Pancreas (tissue), 10 donors: ENCODE data around the gene FOXP2. TPM values are rescaled to one million over a fixed set of nuclear protein-coding genes. Genes with fewer than 3 reads are reported as not detected.

Source experiments
- ATAC-seq, 4 donors: fragments of 200-7000 bp; cut with Tn5 transposase; one replicate each; pipeline versions ENCODE4 v1.8.0 to v1.9.1; 2020; ENCODE audit warnings: mild to moderate bottlenecking in 4 of 4, moderate library complexity in 4 of 4
- DNase-seq, 6 donors: peaks; one replicate each; pipeline ENCODE4 v3.0.0-alpha.2; 2020
- FAIRE-seq: peaks from 2 replicates; lab custom pipeline; 2012; peaks lifted over from hg19 to GRCh38; lab: Jason Lieb, UNC
- H3K27ac ChIP-seq, 4 donors: fragments of 200-600 bp; sonication (generic); 1 replicate in 3 of 4; 2 replicates in 1 of 4; pipeline versions ENCODE4 v1.5.0 to v1.8.0; 2020
- H3K27me3 ChIP-seq, 4 donors: fragments of 200-600 bp; one replicate each; pipeline ENCODE4 v1.8.0; 2021
- H3K36me3 ChIP-seq, 3 donors: fragments of 200-600 bp; sonication (generic) in 1 of 3; one replicate each; pipeline versions ENCODE4 v1.5.0 to v1.8.0; 2020 to 2021
- H3K4me1 ChIP-seq, 3 donors: fragments of 200-600 bp; one replicate each; pipeline ENCODE4 v1.8.0; 2021
- H3K4me3 ChIP-seq, 4 donors: fragments of 200-600 bp; sonication (generic) in 2 of 4; one replicate each; pipeline versions ENCODE4 v1.5.0 to v1.8.0; 2020 to 2021
- H3K9me3 ChIP-seq, 4 donors: fragments of 200-600 bp; one replicate each; pipeline ENCODE4 v1.8.0; 2021
- CTCF ChIP-seq, 4 donors: fragments of 200-600 bp; sonication (generic) in 3 of 4; IDR thresholded peaks; one replicate each; pipeline versions ENCODE4 v1.5.0 to v1.8.0; 2021; ENCODE audit warnings: antibody characterized with exemption in 4 of 4
- WGBS, 2 donors: extraction: QIAGEN DNeasy Blood & Tissue Kit; methylation state at CpG; one replicate each; pipeline ENCODE4 v1.1.7; 2013; 5-methylcytosine and 5-hydroxymethylcytosine counted together
- intact Hi-C, 3 donors: fragments of 100-400 bp; cut with DNase I; formaldehyde crosslinking; loops; one replicate each; pipeline versions ENCODE4 v1.11.1 to v1.14.2; 2022
- polyA plus RNA-seq, 2 donors: library from polyadenylated mRNA; stranded (reverse); fragments of 200-250 nt; gene quantifications; one replicate each; pipeline ENCODE4 v1.2.3, GENCODE V29; 2013
- total RNA-seq, 6 donors: library from RNA; stranded (reverse); fragmentation: NEBNext Ultra II Directional in 4 of 6; extraction: Animal tissue kit (Norgen Biotek cat#: 25700) in 4 of 6; gene quantifications; one replicate each; pipeline versions ENCODE4 v1.2.1 to v1.2.4, GENCODE V29; 2021 to 2023
- donor health status: healthy with polysubstance abuse.
- donor health status: DM: no; HTN: no; CAD: no; lungs with moderate emphysema.
- donor health status: DM: no; HTN: no; CAD: no.
- donor health status: control.
- donor health status: control.
- donor health status: Bipolar disorder and iron deficiency.
- donor health status: DM: yes; HTN: yes; CAD: no.
- donor health status: DM: no; HTN: no; CAD: no.
- donor health status: DM: no; HTN: no; CAD: no.
- donor health status: DM: yes; HTN: yes; CAD: no.

FOXP2 gene
- total and polyA plus RNA-seq, 8 donors: 2.7 to 12.6 (median 10.2) TPM

DNA sequence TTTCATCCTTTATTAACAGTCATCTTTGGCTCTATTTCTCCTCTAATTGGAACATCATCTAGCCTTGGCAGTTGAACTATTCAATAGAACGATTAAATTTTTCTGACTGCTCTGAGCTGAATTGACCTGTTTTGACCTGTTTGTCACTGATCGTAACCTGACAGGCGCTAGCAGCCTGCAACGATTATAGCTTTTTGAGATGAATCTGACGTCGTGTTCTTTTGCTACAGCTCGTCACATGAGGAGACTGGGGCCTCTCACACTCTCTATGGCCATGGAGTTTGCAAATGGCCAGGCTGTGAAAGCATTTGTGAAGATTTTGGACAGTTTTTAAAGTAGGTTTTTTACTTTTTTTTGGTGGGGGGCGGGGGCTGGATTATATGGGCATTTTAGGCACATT lies 229.8 kb downstream of the FOXP2 start:
- no peak overlapping the region for H3K4me3 ChIP-seq
- H3K9me3 ChIP-seq: no peaks in the 10 kb centered on the region
- TF ChIP-seq CTCF (IDR thresholded peaks at IDR 0.05): no peak
- no peak overlapping the region for H3K27ac ChIP-seq
- no peaks in the 10 kb centered on the region for H3K36me3 ChIP-seq
- 82 to 88% methylated on average over 8 of the region's 8 CpGs for WGBS, 2 donors
- ATAC-seq (no peak), FAIRE-seq (no peak), DNase-seq (no peak)
- H3K4me1 ChIP-seq: no peaks in the 10 kb centered on the region
- H3K27me3 ChIP-seq: no peaks in the 10 kb centered on the region
- intact Hi-C loops: no loop called here

GRCh38 chr7:114645451-114645850 lies 230.8 kb downstream of the FOXP2 start:
- FAIRE-seq: no peak
- no peak for TF ChIP-seq CTCF (IDR thresholded peaks at IDR 0.05)
- H3K36me3 ChIP-seq: no peaks in the 10 kb centered on the region
- DNase-seq: no peak
- peak in 2 of 4 donors; percentile 60 to 80 for ATAC-seq
- intact Hi-C loops: no loop called here
- H3K27ac ChIP-seq: no peak overlapping the region
- no peaks in the 10 kb centered on the region for H3K4me1 ChIP-seq
- H3K4me3 ChIP-seq: no peak overlapping the region
- H3K27me3 ChIP-seq: no peaks in the 10 kb centered on the region
- no peaks in the 10 kb centered on the region for H3K9me3 ChIP-seq

- Histone ChIP-seq H3K4me3 (no peak overlapping the region), H3K27me3 (no peaks in the 10 kb centered on the region), H3K36me3 (no peaks in the 10 kb centered on the region), H3K27ac (no peak overlapping the region), H3K9me3 (no peaks in the 10 kb centered on the region), H3K4me1 (no peaks in the 10 kb centered on the region)
- ATAC-seq (no peak), FAIRE-seq (no peak), DNase-seq (no peak)
- no peak for TF ChIP-seq CTCF (IDR thresholded peaks at IDR 0.05)
- intact Hi-C loops: no loop called here
Measured at GRCh38 chr7:114647518-114647917, 232.9 kb downstream of the FOXP2 start.

DNA sequence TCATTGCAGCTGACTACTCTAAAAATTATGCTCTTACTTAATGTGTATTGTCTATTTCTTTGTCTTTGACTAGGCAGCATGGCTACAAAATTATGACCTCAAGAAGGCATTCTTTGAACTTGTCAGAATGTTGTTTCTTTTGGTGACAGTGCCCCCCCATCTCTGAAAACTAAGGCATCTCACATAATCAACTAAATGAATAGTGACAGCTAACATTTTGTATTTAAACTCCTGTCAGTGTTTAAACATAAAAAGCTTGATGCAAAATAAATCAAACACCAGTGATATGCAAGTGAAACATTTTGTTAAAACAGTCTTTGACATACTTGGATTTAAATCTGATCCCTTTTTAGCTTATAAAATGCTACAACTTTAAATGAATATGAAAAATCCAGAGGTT lies 233.5 kb downstream of the FOXP2 start:
- H3K4me1 ChIP-seq: no peaks in the 10 kb centered on the region
- ATAC-seq: no peak
- TF ChIP-seq CTCF (IDR thresholded peaks at IDR 0.05): no peak
- DNase-seq: no peak
- H3K27ac ChIP-seq: no peak overlapping the region
- intact Hi-C loops: no loop called here
- no peaks in the 10 kb centered on the region for H3K9me3 ChIP-seq
- no peak for FAIRE-seq
- no peaks in the 10 kb centered on the region for H3K27me3 ChIP-seq
- no peaks in the 10 kb centered on the region for H3K36me3 ChIP-seq
- H3K4me3 ChIP-seq: no peak overlapping the region

DNA sequence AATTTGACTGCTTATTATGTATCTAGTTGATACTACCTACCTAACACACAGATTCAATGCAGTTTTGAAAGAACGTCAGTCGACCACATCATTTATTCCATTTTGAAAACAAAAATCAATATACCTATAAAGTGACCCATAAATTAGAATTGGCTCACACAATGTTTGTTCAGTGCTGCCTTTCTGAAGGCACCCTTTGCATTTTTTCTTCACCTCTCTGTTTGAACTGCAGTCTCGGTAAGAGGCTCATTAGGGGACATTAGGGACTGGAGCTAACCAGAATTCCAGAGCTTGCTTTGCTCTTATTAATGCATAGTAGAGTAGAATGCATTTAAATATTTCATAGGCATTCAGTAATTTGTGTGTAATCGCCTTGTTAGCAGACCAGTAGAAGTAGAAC lies 234.1 kb downstream of the FOXP2 start:
- no peaks in the 10 kb centered on the region for H3K36me3 ChIP-seq
- no peaks in the 10 kb centered on the region for H3K9me3 ChIP-seq
- H3K27me3 ChIP-seq: no peaks in the 10 kb centered on the region
- no peak for TF ChIP-seq CTCF (IDR thresholded peaks at IDR 0.05)
- 83 to 89% methylated on average over 4 of the region's 4 CpGs for WGBS, 2 donors
- H3K27ac ChIP-seq: no peak overlapping the region
- no peaks in the 10 kb centered on the region for H3K4me1 ChIP-seq
- FAIRE-seq: no peak
- H3K4me3 ChIP-seq: no peak overlapping the region
- ATAC-seq: no peak
- no peak for DNase-seq
- intact Hi-C loops: no loop called here
